Measurements from ENCODE around the gene MAGI2. TPM values are rescaled to one million over a fixed set of nuclear protein-coding genes. Genes with fewer than 3 reads are reported as not detected.

Gene MAGI2
- total and polyA plus RNA-seq, 2 experiments from 2014 or later = 10.4 to 26.4 TPM

GRCh38 chr7:79217976-79218626, 235.4 kb downstream of the MAGI2 start (continued):
- TF ChIP-seq, protein P1, sequence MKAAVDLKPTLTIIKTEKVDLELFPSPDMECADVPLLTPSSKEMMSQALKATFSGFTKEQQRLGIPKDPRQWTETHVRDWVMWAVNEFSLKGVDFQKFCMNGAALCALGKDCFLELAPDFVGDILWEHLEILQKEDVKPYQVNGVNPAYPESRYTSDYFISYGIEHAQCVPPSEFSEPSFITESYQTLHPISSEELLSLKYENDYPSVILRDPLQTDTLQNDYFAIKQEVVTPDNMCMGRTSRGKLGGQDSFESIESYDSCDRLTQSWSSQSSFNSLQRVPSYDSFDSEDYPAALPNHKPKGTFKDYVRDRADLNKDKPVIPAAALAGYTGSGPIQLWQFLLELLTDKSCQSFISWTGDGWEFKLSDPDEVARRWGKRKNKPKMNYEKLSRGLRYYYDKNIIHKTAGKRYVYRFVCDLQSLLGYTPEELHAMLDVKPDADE (IDR thresholded peaks at IDR 0.05) = no peak

- H3K27me3 ChIP-seq (ENCODE audit: insufficient read depth) = no peaks in the 10 kb centered on the region
- H3K9me3 Mint-ChIP-seq = no peaks in the 10 kb centered on the region
- H3K36me3 ChIP-seq (ENCODE audit: insufficient read depth) = no peaks in the 10 kb centered on the region
- no peak for DNase-seq (ENCODE audit: low spot score)
- H3K27ac Mint-ChIP-seq = no peak overlapping the region
- H3K27me3 Mint-ChIP-seq (ENCODE audit: insufficient read depth, low read depth, poor library complexity) = no peaks in the 10 kb centered on the region
- ATAC-seq = no peak
- no peak overlapping the region for H2AFZ ChIP-seq
- H3F3A ChIP-seq (replicated peaks; ENCODE audit: low read depth) = no peaks in the 10 kb centered on the region
- H3K79me2 ChIP-seq (replicated peaks; ENCODE audit: insufficient read depth) = no peaks in the 10 kb centered on the region
- H3K4me2 ChIP-seq = no peak overlapping the region
- H3K4me3 Mint-ChIP-seq = no peak overlapping the region
- TF ChIP-seq EZH2phosphoT487 (IDR thresholded peaks at IDR 0.05; ENCODE audit: unreplicated experiment) (no peak), JUNB (IDR thresholded peaks at IDR 0.05; ENCODE audit: unreplicated experiment) (no peak), POLR2AphosphoS5 (IDR thresholded peaks at IDR 0.05; ENCODE audit: low read depth) (no peak), REST (IDR thresholded peaks at IDR 0.05; ENCODE audit: unreplicated experiment) (no peak), NANOG (IDR thresholded peaks at IDR 0.05; ENCODE audit: borderline replicate concordance) (no peak), ZNF114 (CRISPR knock-in tag; IDR thresholded peaks at IDR 0.05) (no peak), CREB1 (CRISPR knock-in tag; IDR thresholded peaks at IDR 0.05; ENCODE audit: low read depth) (no peak), STAT1 (IDR thresholded peaks at IDR 0.05; ENCODE audit: unreplicated experiment) (no peak), ZNF462 (CRISPR knock-in tag; IDR thresholded peaks at IDR 0.05) (no peak), ZNF331 (CRISPR knock-in tag; IDR thresholded peaks at IDR 0.05; ENCODE audit: low read depth) (no peak)
- TF ChIP-seq, protein P1 (IDR thresholded peaks at IDR 0.05) = no peak
- no peaks in the 10 kb centered on the region for H3K9me2 ChIP-seq (ENCODE audit: insufficient read depth)
- H3K4me1 Mint-ChIP-seq = peaks cover 3% of the 10 kb centered on the region; the same call in 1 of the 3 replicates
- H4K20me1 ChIP-seq (replicated peaks; ENCODE audit: insufficient read depth) = no peaks in the 10 kb centered on the region
- no peaks in the 10 kb centered on the region for H3K36me3 Mint-ChIP-seq (ENCODE audit: low read depth)
- H3K4me1 ChIP-seq (ENCODE audit: insufficient read depth) = no peaks in the 10 kb centered on the region
- no peak overlapping the region for H3K27ac ChIP-seq (ENCODE audit: low read depth)
- no peak overlapping the region for H3K4me3 ChIP-seq
These were observed 236.0 kb downstream of the MAGI2 start for GRCh38 chr7:79217468-79217867.
